Stimulated activated CD8-positive, alpha-beta memory T cell treated with anti-CD3 and anti-CD28 coated beads, Interleukin-4, amount 100 ng/mL, for 1 hour (primary cell): ENCODE results near the gene TMOD2.

Experiments used
- DNase-seq, 2 donors: peaks; one replicate each; pipeline ENCODE4 v3.0.0-alpha.2; 2020; ENCODE audit warnings: low read depth in 2 of 2, low spot score in 1 of 2

TMOD2 gene

DNA sequence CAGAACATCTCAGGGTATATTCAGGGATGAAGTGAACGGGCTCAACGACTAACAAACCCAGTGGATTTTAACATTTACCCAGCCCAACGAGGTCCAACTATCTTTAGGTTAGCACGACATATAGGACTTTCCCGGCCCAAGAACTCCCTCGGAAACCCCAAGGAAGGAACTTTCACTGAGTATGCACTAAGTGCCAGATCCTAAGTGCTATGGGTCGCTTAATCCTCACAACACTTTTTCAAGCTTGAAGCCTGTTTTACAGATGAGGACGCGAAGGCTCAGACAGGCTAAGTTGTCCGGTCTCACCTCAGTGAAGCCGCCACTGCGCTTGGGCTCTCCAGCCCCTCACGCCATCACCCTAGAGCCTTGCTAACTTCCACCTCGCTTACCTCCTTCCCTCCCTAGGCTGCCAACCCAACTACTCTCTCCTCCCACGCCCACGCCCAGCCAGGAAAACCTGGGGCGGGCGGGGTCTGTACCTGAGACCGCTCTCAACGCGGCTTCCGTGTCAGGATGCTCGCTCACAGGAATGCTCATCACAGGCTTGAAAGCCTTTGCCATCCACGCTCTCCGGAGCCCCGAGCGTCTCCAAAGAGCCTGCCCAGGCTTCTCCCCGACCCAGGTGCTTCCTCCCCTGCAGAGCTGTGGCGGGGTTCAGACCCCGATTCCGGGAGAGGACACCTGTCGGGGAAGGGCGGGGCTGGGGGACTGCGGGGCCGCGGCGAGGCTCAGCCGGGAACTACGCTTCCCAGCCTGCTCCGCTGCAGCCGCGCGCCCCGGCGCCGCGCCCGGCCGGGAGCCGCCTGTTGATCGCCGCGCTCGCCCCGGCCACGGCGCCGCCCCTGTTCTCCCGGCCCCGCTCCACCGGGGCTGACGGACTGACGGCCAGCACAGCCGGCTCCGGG lies at the start of gene TMOD2:
Gene TMOD2 (plus strand): TSS at position 806 of the 905 bp plus-strand sequence. CDS start 14,845 bp downstream, outside the sequence.
- DNase-seq, result peak in 1 of 2 donors; percentile 13

- no peak for DNase-seq
Measured at GRCh38 chr15:51702710-51703109, 48.7 kb upstream of the TMOD2 start.

DNA sequence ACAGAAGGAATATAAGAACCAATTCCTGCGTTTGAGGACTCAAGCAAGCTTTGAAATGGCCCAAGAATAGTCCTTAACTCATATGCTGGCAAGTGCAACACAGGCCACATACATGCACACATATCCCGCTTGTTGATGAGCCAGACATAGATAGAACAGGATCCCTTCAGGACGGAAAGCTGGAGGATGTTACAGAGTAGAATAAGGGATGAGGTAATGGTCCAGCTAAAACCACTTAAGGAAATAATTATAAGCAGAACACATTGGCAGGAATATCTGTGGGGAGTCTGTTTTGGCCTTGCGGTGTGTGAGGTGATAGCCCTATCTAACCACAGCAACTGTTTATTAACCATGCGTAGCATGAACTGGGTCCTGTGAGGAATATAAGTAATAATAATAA lies 45.1 kb upstream of the TMOD2 start:
- no peak for DNase-seq

DNA sequence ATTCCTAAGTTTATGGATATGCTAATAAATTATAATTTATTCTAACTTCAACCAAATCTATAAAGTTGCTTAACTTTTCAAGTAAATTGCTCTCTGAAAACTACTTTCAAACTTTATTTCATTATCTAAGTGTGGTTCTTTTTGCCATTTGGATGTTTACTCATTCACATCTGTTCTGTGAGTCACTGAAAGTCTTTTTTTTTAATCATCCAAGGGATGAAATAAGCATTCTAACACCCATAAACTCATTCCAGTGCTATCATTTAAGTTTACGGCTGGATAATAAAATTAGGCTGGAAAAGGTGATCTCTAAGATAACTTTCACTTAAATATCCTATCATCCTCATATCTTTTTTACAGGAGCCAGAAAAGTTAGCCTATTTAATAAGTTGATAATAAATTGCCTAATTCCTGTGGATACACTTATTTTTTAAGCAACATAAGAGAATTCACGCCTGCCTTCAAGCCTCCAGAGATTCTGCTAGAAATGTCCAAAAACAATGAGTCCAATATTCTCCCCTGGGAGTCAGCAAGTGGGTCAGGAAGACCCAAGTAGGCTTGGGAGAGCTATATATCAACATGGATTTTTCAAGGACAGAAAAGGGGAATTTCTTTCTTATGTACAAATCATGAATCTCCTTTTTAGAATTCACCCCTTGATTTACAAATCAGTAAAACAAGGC lies 44.3 kb upstream of the TMOD2 start:
- DNase-seq, result no peak

- DNase-seq, result no peak
Measured at GRCh38 chr15:51708013-51708412, 43.4 kb upstream of the TMOD2 start.

DNA sequence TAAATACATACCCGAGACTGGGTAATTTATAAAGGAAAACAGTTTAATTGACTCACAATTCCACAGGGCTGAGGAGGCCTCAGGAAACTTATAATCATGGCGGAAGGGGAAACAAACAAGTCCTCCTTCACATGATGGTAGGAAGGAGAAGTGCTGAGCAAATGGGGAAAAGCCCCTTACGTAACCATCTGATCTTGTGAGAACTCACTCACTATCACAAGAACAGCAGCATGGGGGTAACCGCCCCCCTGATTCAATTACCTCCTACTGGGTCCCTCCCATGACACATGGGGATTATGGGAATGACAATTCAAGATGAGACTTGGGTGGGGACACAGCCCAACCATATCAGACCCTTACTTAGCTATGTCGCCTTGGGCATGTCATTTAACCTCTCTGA lies 42.4 kb upstream of the TMOD2 start:
- DNase-seq, result no peak

GRCh38 chr15:51714162-51714561 lies 37.2 kb upstream of the TMOD2 start:
- no peak for DNase-seq

- no peak for DNase-seq
Measured at GRCh38 chr15:51714911-51715310, 36.5 kb upstream of the TMOD2 start.

DNA sequence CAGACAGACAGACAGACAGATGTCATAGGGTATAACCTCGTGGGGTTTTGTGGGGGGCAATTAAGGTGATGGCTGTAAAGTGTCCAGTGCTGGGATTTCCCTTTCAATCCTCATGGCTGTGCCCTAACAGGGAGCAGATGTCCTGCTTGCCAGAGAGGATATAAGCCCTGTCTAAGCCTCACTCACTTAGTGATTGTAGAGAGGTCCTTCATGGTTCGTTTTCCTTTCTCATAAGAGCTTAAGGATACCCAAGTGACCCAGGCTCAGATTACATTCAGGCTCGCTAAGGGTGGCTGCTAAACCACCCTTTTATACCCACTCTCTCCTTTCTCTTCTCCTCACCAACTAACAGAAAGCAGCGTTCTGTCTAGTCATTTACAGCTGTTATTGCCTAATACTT lies 33.2 kb upstream of the TMOD2 start:
- DNase-seq, result no peak

- no peak for DNase-seq
Measured at GRCh38 chr15:51718746-51719145, 32.7 kb upstream of the TMOD2 start.

- DNase-seq, result no peak
Measured at GRCh38 chr15:51720201-51720995, 31.0 kb upstream of the TMOD2 start.

DNA sequence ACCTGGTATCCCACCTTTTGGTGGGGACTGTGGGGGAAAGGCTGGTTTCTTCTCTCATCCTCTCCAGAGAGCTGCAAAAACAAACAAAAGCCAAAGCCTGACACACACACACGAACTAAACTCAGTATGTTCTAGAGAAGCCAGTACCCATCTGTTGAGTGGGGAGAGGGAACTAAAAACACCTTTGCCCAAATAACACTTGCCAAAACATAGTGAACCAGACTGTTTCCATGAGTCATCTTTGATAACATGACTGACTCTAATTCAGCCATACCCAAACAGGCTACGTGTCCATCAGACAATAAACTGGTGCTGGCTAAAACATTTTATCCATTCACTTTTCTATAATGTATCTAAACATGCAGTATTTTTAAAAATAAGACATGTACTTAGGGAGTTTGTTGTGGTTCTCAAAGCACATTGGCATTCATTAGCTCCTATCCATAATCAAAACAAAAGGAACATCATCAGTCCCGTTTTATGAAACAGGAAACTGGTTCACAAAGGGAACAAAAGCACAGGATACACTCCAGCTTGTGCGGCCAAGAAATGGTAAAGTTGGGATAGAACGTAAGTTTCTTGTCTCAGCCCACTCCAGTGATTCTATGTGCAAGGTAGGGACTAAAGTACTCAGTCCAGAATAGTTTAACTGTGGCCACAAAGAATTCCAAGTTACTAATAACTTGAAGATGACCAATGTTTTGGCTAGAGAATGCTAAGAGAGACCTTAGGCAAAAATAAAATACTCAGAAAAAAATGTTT lies 30.0 kb upstream of the TMOD2 start:
- DNase-seq, result no peak

- DNase-seq, result no peak
Measured at GRCh38 chr15:51724199-51724598, 27.2 kb upstream of the TMOD2 start.

- no peak for DNase-seq
Measured at GRCh38 chr15:51724673-51725072, 26.7 kb upstream of the TMOD2 start.

DNA sequence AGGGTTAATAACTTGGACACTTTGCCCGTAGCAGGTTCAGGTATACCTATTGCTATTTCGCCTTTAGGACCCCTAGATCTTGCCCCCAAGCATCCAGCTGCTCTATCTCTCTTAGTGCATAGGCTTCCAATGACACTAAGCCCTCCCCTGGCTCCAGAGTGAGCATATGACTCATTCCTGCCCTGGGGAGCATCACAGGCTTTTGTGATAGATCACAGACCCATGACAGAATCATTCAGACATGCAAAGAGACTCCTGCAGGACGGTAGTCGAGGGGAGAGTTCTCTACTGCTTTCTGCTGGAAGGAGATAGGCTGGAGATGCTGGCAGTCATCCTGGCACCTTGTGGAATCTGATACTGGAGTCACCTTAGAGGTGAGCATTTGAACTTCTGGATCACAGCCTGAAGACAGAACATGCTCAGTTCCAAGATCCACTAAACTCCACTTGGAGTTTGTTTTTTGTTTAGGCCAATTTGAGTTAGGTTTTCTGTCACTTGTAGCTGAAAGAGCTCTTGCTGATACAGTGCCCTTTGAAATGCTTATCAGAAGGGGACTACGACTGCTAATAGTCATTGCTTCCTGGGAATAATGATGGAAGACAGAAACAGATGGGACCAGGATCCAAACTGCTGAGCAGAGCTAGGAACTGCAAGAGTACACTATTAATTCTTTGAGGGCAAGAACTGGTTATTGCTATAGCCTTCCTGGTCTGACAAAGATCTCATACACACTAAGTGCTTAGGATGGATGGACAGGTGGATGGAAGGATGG lies 24.9 kb upstream of the TMOD2 start:
- DNase-seq, result peak in 1 of 2 donors; percentile 15

- no peak for DNase-seq
Measured at GRCh38 chr15:51727141-51727897, 24.1 kb upstream of the TMOD2 start.

DNA sequence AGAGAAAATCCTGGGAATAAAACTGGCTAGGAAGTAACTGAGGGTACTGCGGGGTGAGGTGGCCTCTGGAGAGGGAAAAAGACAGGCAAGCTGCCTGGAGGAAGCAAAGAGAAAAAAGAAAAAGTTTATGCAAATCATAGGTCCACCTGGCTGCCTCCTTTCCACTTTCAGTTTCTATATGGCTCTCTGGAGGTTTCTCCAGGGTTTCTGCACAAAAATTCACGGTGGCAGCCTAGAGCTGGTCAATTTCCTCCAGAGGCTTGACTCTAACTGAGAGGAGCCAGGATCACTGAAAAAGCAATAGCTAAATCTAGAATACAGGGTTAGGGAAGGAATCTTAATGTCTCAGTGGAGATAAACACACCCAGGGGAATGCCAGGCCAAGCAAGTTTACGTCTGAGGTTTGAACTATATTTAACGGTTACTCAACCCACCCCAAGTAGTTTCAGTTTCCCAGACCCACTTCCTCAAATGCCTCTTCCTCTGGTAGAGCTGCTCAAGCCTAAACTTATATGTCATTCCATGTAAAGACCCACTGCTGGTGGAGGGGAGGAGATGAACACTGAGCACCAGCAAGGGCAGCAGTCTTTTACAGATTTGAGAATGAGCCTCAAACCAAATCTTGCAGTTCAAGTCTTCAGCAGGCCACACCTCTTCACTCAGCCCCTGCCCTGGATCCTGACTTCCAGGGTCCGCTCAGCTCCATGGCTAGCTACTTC lies 19.7 kb upstream of the TMOD2 start:
- DNase-seq, result no peak

GRCh38 chr15:51732646-51733045 lies 18.8 kb upstream of the TMOD2 start:
- no peak for DNase-seq
